NCI-H510A treated with DMSO at 0.1 percent for 48 hours (cell line): ENCODE results near the gene NRDE2.
"Not testable (repeated sequence)": the region's sequence is repeated elsewhere in the genome, so short reads cannot be mapped to it uniquely, and the experiment has no call there.

ENCODE experiments used
- DNase-seq: peaks from one replicate; lab custom pipeline; 2025; lab: John Stamatoyannopoulos, UW

The NRDE2 gene

DNA sequence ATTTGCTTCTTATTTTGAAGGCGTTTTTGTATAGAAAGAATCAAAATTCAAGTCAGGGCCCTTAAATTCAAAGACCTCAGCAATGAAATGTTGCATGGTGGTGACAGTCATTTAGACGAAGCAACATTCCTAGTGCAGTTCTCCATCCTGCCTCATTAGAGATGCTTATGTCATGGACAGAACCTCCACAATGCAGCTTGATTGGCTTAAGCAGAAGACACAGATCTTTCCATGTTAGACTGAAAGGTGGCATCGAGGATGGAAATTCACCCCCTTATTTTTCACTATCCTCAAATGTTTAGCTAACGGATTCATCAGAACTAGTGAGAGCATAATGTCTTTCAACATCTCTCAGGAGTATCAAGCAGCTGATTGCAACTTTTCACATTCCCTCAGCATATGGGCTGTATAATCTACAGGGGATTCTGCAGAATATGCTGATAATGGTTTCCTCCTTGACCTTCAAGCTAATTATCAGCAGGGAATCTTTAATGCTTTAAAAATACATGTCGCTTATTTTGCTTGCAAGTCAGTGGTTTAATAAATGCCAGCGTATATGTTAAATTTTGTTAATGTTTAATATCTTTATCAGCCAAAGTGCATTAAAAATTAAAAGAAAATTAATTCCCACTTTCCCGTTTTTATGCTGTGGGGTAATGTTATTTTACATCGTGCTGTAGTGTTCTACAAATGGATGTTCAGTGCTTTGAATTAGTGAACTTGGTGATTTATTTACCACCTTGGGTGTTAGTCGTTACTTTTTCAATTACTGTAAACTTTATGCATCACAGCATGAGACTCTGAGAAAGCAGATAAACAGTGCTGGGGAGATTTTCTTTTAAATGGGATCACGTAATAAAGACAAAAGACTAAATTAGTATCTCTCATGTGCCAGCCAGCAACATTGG is 12.8 kb upstream of the NRDE2 start:
- no peak for DNase-seq

DNA sequence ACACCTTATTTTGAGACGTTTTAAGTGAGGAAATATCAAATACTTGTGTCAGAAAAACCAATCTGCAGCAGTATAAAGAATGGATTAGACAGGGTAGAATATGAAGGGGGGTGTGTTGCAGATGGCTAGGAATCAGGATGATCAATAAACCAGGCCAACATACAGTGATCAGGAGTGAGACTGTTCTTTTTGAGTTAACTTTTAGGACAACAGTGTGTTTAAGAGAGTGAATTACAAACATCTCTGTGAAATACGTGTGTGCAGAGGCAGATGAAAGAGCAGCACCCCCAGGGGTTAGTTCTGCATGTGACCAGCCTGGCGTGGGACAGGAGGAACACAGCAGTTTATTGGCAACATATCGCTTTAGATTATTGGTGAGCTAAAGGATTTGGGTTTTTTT is 10.6 kb upstream of the NRDE2 start:
- no peak for DNase-seq

DNA sequence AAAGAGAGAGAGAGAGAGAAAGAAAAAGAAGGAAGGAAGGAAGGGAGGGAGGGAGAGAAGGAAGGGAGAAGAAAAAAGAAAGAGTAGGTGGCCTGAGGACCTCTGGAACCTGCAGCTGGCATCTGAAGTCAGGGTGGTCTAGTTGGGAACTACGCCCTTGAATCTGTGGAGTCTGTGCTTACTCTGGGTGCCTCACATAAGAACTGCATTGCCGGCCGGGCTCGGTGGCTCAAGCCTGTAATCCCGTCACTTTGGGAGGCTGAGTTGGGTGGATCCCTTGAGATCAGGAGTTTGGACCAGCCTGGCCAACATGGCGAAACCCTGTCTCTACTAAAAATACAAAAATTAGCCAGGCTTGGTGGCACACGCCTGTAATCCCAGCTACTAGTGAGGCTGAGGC is 10.0 kb upstream of the NRDE2 start:
- DNase-seq, result no peak

DNA sequence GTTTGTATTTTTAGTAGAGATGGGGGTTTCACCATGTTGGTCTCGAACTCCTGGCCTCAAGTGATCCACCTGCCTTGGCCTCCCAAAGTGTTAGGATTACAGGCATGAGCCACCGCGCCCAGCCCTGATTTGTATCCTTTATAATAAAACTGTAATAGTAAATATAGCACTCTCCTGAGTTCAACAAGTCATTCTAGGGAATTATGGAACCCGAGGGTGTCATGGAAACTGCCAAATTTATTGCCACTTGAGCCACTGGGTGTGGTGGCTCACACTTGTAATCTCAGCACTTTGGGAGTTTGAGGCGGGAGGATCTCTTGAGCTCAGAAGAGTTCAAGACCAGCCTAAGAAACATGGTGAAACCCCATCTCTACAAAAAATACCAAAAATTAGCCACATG is 9.5 kb upstream of the NRDE2 start:
- not testable (repeated sequence) for DNase-seq

DNA sequence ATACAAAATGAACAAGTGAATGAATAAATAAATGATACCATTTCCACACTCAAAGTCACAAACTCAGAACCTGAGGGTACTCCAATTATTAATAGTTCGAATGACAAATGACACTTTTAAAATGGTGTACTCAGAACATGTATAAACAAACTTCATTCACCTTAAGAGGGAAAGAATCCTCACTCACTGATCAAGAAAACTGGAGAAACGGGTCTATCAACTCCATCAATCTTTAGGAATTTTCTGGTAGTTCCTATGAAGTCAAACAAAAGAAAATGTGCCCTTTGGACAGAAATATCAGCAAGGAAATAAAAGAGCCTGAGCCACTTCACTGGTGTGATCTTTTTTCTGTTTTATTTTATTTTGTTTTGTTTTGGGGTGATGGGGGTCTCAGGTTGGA is 5.2 kb upstream of the NRDE2 start:
- peak; percentile 15 for DNase-seq

DNA sequence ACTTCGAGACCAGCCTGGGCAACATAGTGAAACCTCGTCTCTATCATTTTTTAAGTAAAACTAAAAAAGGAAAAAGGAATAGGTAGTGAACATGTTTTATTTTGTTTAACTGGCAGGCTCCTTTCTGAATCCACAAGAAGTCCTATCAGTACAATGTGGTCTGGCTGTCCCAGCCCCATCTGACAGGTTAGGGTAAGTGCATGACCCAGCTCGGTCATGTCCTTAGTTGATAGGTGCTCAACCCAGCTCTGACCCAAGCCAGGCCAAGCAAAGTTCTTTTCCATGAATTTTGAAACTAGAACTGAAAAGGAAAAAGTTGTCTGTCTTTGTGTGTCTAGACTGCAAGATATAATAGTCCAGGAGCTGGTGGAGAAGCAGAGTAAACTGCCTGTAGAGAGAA is 4.7 kb upstream of the NRDE2 start:
- no peak for DNase-seq

DNA sequence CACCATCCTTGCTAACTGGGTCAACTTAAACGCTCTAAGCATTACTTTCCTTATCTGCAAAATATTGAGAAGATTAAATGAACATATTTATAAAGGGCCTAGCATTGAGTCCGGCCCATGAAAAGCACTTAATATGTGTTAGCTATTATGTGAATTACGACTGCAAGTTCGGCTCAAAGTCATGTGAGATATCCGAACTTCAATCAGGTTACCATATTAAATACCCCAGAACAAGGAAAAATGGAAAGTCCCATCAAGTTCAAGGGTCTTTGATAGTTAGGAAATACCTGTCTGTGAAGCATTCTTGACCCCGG is 487 bp upstream of the NRDE2 start:
- DNase-seq, result no peak

DNA sequence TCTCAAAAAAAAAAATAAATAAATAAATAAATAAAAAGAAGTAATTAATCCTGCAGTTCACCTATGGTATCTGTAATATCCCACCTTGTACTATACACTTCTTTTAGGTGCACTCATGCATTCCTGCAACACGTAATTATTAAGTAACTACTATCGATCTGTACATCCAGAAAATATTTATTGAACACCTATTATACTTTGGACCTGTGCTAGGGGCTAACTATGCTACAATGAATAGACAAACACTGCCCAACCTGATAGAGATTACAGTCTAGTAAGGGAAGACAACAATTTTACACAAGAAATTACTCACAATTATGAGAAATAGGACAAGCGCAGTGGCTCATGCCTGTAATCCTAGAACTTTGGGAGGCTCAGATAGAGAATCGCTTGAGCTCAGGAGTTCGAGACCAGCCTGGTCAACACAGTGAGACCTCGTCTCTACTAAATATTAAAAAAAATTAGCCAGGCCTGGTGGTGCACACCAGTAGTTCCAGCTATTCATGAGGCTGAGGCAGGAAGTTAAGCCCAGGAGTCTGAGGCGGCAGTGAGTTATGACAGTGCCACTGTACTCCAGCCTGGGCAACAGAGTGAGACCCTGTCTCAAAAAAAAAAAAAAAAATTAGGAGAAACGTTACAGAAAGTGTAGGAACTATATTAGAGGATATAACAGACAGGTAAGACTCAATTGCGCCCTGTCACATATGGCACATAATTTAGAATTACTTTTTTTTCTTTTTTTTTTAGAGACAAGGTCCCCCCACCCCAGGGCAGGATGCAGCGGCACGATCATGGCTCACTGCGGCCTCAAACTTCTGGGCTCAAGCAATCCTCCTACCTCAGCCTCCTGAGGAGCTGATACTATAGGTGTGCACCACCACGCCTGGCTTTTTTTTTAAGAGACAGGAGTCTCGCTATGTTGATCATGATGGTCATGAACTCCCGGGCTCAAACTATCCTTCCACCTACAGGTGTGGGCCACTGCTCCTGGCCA is 1.2 kb downstream of the NRDE2 start:
- no peak for DNase-seq

DNA sequence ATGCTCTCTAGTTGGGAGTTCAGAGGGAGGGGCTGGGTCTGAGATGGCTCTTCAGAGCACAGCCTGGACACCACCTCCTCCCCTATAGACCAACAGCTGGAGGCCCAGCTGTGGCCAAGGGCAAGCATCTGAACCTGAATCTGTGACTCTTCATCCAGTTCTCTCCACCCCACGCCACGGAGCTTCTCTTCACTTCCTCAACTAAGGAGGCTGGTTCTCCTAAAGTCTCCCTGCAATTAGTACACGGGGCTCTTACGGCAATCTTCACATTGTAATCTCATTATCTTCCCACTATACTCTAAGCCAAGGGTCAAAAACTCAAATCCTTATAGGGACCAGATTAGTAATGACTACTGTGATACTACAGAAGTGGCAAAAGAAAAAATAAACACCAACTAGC is 9.8 kb downstream of the NRDE2 start:
- DNase-seq, result no peak

DNA sequence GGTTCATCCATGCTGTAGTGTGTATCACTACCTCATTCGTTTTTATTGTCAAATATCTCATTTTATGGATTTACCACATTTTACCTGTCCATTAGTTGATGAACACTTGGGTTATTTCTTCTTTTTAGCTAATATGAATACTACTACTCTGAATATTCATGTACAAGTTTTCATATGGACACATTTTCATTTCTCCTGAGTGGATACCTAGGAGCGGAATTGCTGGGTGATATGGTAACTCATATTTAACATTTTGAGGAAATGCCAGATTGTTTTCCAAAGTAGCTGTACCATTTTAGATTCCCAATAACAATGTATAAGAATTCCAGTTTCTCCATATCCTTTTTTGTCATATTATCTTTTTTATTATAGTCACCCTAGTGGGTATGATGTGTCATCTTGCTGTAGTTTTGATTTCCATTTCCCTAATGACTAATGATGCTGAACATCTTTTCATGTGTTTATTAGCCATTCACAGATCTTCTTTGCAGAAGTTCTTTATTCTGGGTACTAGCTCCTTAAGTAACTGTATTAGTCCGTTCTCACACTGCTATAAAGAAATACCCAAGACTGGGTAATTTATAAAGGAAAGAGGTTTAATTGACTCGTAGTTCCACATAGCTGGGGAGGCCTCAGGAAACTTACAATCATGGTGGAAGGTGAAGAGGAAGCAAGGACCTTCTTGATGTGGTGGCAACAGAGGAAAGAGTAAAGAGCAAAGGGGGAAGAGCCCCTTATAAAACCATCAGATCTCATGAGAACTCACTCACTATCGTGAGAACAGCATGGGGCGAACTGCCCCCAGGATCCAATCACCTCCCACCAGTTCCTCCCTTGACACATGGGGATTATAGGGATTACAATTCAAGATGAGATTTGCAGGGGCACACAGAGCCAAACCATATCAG is 11.9 kb downstream of the NRDE2 start:
- DNase-seq, result no peak

DNA sequence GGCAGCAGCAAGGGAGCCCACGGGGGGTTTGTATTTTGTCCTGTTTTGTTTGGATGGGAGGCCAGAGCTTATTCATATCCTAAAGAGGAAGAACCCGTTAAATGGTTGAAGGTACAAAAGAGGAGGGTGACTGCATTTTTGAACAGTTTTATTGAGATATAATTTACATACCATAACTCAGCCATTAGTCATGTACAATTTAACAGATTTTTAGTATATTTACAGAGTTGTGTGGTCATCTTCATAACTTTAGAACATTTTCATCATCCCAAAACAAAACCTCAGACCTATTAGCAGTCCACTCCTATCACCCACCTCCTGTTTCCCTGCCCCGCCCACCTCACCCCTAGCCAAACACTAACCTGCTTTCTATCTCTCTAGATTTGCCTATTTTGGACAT is 12.6 kb downstream of the NRDE2 start:
- DNase-seq, result no peak

DNA sequence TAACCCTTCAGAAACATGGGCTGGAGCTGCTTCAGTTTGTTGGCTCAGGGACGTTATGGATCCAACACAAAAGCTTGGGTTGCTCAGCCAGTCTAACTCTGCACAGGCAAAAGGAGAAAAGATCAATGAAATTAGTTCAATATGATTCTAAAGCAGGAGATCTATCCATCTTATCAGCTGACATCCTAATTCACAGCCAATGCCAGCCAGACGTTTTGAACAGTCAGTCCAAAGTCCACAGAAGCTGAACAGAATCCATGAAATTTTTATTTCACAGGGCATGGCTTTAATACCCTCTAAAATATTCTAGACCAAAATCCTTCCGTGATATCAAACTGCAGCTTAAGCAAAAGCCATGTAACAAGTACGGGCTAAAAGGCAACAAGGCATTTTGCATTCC is 13.7 kb downstream of the NRDE2 start:
- DNase-seq, result no peak

DNA sequence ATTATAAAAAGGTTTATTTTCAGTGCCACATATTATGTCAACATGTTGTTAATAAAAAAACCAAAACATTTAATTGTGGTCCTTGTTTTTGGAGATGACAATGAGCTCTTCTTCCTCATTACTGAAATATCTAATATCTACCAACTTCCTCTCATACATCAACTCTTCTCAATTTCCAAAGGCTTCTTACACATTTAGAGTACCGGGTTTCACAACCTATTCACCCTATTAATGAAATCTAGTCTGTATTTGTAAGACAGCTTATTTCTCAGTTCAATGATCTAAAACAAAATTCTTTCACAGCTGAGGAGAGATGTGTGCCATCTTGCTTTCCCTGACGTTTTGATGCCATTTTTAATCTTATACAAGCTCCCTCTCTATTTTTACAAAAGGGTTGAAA is 14.5 kb downstream of the NRDE2 start:
- DNase-seq, result no peak

DNA sequence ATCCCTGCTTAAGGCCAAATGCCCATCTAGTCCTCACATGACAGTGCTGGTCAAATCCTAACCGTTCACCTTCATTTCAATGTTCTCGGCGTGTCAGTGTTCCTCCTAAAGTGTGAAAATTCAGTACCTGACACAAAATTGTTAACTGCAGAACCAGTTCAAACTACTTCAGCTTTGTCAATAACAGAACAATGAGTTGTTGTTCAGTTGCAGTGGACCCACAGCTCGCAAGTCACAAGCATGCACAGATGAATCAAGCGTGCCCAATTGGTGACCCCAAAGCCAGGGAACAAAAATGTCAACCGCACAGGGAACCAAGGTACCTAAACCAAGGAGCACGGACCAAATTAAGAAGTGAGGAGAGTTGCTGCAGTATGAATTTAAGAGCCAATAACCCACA is 23.2 kb downstream of the NRDE2 start:
- no peak for DNase-seq

DNA sequence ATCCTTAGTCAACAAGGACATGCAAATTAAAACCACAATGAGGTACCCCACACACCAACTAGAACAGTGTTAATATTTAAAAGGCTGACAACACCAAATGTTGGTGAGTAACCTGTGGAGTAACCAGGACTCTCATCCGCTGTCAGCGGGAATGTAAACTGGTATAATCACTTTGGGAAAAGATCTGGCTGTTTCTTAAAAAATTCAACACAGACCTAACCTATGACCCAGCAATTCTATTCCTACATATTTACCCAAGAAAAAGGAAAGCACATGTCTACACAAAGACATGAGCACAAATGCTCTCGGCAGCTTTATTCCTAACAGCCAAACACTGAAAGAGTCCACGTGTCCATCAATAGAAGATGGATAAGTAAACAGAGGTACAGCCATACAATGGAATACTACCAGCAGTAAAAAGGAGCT is 26.6 kb downstream of the NRDE2 start:
- no peak for DNase-seq

DNA sequence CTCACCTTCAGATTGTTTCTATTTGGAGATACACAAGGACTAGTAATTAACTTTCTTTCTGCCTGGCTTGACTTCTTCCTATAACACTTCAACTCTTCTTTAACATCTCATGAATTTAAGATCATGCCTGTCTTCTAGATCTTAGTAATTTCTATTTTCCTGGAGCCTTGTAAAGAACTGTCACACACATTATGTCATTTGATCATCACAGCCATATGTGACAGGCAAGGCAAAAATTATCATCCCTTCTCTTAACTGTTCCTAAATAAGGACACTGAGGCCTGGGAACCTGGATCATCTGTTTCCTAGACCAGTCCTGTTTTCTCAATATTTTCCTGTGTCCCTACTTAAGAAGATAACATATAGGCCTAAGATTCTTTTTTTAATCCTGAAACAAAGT is 27.2 kb downstream of the NRDE2 start:
- DNase-seq, result no peak

DNA sequence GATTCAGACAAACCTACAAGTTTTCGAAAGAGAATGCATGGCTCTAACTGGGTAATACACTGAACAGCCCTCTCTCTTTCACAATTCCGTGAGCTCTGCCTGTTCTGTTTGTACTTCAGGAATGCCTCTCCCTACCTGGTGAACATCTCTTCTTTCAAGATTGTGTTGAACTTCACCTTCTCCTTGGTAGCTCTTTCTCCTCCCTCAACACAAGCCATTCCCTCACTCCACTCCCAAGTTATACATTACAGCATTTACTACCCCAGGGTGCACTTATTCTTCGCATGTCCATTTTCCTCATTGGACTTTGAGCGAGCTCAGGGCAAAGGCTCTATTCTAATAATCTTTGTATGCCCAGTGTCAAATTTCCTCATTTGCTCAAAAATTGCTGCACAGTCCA is 28.3 kb downstream of the NRDE2 start:
- no peak for DNase-seq

DNA sequence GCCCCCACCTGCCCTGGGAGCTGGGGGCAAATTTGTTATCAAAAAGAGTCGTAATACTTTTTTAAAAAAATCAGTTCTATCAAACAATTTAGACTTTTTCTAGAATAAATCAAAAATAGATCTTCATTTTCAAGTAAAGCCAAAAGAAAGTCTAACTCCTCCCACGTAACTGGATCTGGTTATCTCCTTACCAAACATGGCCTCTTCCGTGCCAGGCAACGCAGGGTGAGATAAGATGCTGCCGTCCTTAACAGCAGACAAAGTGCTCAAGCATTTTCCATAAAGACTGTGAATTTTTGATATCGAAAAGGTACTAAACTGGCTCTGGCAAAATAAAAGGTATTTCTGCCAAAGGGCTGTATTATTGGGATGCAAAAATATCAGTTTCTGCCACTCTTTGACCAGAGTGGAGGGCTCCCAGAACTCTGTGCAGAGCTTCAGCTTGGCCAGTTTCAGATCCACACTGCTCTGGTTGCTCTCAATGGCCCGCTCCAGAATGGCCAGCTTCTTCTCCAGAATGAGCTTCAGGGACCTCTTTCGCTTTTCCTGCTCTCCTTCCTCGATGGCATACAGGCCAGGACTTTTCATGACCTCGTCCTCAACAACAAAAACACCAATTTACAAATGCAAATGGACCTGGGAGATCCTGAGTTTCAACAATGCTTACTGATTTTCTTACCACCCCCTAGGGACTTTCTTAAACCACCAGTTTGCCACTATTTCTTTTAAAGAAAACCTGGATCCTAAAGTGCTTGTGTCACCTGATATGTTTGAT is 29.0 kb downstream of the NRDE2 start:
- no peak for DNase-seq

DNA sequence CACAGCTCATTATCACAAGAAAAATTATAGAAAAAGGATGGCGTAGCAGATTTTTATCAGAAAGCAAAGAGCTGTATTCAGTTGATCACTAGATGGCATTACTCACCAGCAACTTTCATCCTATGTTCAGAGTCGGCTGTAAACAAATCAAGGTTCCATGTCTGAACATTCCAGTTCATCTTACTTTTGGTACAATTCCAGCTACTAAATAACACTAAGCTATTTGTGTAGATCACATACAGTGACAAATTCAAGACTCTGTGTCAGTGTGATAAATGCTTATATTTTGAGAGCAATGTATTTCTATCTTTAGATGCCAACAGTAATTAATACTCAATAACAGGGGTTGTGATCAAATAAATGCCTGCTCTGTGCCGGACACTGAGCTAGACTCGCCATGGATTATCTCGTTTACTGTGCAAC is 30.1 kb downstream of the NRDE2 start:
- peak; percentile 45 for DNase-seq

DNA sequence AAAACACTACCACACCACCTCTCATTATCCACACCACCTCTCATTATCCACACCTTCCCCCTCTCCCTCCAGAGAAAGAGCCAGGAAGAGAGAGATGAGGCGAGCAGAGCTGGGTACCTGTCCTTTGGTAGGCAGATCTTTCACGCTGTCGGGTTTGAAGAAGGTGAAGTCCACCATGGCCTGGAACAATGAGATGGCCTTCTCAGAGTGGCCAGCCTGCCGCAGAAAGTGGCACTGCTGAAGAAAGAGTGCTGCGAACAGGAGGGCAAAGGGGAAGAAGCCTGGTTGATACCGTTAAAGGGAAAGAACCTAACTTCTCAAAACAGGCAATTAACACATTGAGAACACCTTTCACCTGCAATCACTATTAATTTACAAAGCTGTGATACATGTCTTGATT is 30.6 kb downstream of the NRDE2 start:
- no peak for DNase-seq

DNA sequence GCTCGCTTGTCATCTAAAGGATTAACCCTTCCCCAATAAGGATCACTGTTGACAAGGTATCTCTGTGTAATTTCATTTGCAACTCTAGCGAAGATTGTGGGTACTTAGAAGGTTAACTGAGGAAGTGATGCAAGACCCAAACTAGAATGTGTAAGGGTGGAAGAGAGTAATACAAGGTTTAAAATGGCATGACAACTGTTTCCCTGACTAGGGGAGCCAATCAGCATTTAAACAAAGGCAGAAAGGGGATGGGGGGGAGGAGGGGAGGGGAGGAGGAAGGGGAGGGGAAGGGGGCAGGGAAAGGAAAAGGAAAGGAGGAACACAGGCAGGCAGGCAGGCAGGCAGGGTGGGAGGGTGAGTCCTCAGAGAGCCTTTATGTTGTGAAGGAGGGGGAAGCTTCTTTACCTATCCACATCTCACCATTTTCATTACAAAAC is 31.1 kb downstream of the NRDE2 start:
- DNase-seq, result no peak
